22Rv1 (cell line): ENCODE measurements around the gene BOC.

Experiments used
- CTCF ChIP-seq: fragments of 450-650 bp; IDR thresholded peaks from 2 replicates; pipeline ENCODE4 v1.5.1; 2017; ENCODE audit warnings: mild to moderate bottlenecking
- ZFX ChIP-seq: fragments of 450-650 bp; IDR thresholded peaks from 2 replicates; pipeline ENCODE4 v1.6.1; 2017; ENCODE audit warnings: antibody characterized with exemption, borderline replicate concordance

DNA sequence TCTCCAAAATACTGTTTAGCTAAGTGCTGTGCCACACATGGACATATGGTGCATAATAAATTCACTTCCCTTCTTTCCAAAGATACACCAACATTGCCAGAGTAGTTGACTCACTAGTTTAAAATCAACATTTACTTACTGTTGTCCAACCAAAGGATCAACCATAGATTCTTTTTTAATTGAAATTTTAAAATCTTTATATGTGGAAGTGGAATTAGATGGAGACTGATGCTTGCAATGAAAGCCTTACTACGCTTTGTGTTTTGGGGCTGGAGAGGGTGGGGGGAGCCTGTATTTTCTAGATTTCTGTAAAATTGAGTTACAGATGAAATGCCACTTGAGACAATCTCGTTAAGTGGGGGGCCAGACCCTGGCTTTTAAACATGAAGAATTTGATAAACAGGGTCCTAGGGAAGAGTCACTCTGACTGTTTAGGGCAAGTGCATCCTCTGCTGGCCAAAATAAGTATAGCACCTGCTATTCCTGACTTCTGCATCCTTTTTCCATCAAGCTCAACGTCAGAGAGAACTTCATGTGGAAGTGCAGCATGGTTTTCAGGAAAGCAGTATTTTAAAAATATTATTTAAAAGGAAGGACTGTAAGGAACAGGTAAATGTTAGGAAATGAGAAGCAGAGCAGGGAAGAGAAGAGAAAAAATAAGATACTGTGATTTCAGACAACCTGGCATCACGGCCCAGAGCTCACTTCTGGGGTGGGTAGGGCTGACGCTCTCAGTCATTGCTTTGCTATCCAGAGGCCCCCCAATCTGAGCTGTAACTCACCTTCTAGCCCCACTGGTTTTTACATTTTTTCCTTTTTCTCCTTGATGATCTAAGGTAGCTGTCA, 76.7 kb downstream of the BOC start:
- TF ChIP-seq CTCF = peak; percentile 99
- TF ChIP-seq ZFX = no peak
